ENCODE measurements around the gene ZC3H7B.
"Not testable (repeated sequence)": the region's sequence is repeated elsewhere in the genome, so short reads cannot be mapped to it uniquely, and the experiment has no call there.

ZC3H7B gene

DNA sequence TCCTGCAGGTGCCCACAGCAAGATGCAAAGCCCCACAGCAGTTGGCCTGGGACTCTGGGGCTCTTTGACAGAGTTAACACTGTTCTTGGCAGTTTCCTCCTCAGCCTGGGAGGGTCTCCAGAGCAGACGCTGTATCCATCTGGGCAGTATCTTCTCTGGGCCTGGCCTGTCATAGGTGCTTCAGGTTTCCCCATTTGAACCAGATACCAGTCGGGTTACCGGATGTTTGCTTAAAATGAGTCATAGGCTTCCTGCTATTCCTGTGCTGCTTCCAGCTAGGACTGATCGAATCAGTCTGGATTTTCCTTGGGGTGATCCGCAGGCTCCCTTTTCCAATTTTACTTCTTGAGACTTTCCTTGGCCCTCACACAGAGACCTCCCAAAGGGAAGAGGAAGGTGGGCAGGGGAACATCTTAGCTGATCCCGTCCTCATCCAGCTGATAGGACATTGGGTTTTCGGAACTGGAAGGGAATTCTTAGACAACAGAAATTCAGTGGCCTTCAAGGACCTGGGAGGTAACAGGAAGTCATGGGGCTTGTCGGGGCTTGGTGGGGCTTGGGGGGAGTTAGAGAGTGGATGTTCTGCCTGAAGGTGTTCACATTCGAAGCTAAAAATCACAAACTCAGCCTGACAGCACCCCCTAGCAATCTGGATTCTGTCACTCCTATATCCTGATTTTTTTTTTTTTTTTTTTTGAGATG is 12.9 kb upstream of the ZC3H7B start:
- no peak for DNase-seq

- DNase-seq, result peak; percentile 78
These were observed 11.7 kb upstream of the ZC3H7B start for GRCh38 chr22:41289671-41290070.

- no peak for DNase-seq
These were observed 10.8 kb upstream of the ZC3H7B start for GRCh38 chr22:41290262-41291221.

GRCh38 chr22:41294816-41295215 is 6.5 kb upstream of the ZC3H7B start:
- not testable (repeated sequence) for DNase-seq

GRCh38 chr22:41296826-41297667 is 4.3 kb upstream of the ZC3H7B start:
- DNase-seq, result no peak

DNA sequence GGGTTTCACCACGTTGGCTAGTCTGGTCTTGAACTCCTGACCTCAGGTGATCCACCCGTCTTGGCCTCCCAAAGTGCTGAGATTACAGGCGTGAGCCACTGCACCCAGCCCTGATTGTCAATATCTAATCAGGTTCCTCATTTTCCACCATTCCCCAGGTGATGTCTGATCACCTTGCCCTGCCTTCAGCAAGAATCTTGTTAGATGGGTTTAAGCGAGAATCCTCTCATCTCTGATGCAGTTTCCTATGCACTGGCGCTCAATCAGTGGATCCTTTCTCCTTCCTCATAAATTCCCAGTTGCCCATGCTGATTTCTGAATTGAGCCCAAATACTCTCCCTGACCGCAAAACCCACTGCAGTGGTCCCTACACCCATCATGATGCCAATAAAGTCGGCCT is 664 bp upstream of the ZC3H7B start:
- DNase-seq, result no peak

GRCh38 chr22:41302021-41302767 is 869 bp downstream of the ZC3H7B start:
- no peak for DNase-seq

- no peak for DNase-seq
These were observed 1.5 kb downstream of the ZC3H7B start for GRCh38 chr22:41302811-41303210.

- no peak for DNase-seq
These were observed 4.3 kb downstream of the ZC3H7B start for GRCh38 chr22:41305646-41306045.

- DNase-seq, result no peak
These were observed 6.7 kb downstream of the ZC3H7B start for GRCh38 chr22:41308054-41308453.

- no peak for DNase-seq
These were observed 7.2 kb downstream of the ZC3H7B start for GRCh38 chr22:41308544-41308947.

DNA sequence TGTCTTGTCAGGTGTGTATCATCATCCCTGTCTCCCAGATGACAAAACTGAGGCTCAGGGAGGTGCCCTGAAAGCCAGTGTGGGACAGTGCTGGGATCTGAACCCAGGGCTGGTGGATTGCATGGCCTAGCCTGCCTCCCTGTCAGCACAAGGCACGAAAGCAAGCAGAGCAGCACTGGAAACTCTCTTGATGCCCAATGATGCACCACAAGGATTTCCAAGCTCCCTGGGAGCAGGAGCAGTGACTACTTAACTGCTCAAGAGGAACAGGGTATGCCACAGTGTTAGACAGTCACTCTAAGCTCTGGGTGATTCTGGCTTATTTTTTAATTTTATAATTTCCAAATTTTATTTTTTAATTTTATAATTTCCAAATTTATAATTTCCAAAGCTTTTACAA is 9.0 kb downstream of the ZC3H7B start:
- DNase-seq, result no peak

GRCh38 chr22:41311487-41311886 is 10.2 kb downstream of the ZC3H7B start:
- no peak for DNase-seq

DNA sequence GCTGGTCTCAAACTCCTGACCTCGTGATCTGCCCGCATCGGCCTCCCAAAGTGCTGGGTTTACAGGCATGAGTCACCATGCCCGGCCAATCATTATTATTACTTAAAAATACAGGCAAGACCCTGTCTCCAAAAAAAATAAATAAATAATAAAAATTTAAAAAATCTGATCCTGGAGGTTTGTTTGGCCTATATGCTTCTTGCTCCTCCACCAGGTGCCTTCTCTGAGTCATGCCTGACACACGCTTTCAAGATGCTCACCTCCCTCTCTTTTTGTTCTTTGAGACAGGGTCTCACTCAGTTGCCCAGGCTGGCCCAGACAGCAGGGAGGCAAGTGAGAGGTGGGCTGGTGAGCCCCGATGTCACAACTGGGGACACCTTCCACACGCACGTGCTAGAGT is 13.5 kb downstream of the ZC3H7B start:
- DNase-seq, result no peak

DNA sequence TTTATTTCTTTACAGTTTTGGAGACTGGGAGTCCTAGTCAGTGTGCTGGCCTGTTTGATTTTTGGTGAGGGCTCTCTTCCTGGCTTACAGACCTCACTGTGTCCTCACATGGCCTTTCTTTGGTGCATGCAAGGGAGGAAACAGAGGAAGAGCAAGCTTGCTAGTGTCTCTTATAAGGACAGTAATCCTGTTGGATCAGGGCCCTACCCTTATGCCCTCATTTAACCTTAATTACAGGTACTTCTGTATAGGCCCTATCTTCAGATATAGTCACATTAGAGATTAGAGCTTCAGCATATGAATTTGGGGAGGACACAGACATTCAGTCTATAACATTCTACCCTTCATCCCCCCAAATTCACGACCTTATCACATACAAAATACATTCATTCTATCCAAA is 14.3 kb downstream of the ZC3H7B start:
- DNase-seq, result no peak

GRCh38 chr22:41320416-41321240 is 19.3 kb downstream of the ZC3H7B start:
- no peak for DNase-seq

DNA sequence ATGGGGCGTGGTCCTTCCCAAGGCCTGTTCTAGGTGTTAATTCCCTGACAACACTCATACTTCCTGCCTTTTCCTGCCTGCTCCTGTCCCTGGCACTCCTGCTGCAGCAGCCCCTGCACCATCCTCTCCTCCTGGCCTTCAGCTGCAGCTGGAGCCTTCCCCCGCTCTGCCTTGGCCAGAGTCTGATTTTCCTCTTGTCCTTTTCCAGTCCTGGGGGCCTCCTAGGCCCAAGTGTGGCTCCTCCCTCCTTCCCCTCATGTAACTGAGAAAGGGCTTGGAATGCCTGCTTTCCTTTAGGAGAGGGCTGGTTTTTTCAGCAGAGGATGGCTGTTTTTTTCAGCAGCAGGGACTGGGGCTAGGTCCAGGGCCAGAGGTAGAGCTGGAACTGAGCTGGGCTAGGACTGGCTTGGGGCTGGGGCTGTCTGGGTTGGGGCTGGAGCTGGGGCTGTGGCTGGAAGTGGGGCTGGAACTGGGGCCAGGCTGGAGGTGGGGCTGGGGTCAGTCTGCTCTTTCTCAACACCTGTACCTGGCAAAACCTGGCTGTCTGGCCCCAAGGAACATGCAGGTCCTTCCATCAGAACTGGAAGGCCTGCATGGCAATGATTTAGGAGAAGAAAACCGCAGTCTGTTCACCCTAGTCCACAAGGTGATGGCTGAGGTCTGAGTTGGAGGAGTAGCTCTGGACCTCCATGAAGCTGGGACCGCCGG is 23.6 kb downstream of the ZC3H7B start:
- no peak for DNase-seq

DNA sequence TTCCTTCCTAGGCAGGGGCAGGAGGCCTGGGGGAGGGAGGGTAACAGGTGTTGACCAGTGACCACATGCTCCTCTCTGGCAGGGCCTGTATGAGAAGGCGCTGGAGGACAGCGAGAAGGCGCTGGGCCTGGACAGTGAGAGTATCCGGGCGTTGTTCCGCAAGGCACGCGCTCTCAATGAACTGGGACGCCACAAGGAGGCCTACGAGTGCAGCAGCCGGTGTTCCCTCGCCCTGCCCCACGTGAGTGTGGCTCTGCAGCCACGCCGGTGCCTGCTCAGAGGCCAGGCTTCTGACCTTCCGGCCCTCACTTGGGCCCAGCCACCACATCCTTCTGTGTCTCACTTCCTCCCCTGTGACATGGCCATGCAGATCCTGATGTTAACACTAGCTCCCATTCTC is 25.8 kb downstream of the ZC3H7B start:
- DNase-seq, result no peak

DNA sequence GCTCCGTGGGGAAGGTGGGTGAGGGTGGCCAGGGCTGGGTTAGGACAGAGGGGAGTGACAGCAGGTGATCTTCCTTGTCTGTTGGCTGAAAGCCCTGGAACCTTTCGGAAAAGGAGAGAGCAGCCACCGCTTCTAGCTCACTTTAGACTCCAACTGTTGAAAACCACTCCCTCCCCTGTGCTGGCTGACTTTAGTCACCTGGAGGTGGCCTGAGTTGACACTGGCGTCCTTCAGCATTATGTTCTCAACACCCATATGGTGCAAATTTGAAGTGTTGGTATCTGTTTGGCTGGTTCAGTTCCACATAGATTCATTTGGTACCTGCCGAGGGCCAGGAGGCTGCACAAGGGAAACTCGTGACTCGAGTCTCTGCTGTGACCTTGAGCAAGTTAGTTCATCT is 28.8 kb downstream of the ZC3H7B start:
- DNase-seq, result no peak

GRCh38 chr22:41332217-41332939 is 31.1 kb downstream of the ZC3H7B start:
- DNase-seq, result no peak

Measured in suppressor macrophage treated with lipopolysaccharide for 4 hours (primary cell).